HepG2 (cell line): ENCODE measurements around the gene AP4E1. TPM values are rescaled to one million over a fixed set of nuclear protein-coding genes. Genes with fewer than 3 reads are reported as not detected.

Experiments
- ATAC-seq: fragments of 200-7000 bp; cut with Tn5 transposase; 3 replicates; pipeline ENCODE4 v1.9.1; 2020; ENCODE audit warnings: mild to moderate bottlenecking, moderate library complexity
- BruUV-seq: library from RNA; stranded (reverse); fragments of 400-500 nt; replicated peaks from 2 replicates; lab custom pipeline; 2021; lab: Mats Ljungman, UMichigan
- CTCF ChIA-PET: fragments of 300-600 bp; formaldehyde crosslinking; extraction: SDS; loops from one replicate; lab custom pipeline; 2021; ENCODE audit warnings: low total read pairs, inconsistent platforms, low intra/inter-chr PET ratio; lab: Yijun Ruan, JAX
- POLR2A ChIA-PET: fragments of 350-600 bp; sonication (Branson Sonifier 250); formaldehyde crosslinking; loops from one replicate; lab custom pipeline; 2020; ENCODE audit warnings: antibody characterized with exemption, inconsistent platforms; lab: Yijun Ruan, JAX
- DNase-seq: peaks from one replicate; pipeline ENCODE4 v3.0.0-alpha.2; 2015; ENCODE audit warnings: low spot score
- FAIRE-seq: peaks from 3 replicates; lab custom pipeline; 2011; peaks lifted over from hg19 to GRCh38; lab: Jason Lieb, UNC
- H2AFZ ChIP-seq: one replicate; pipeline ENCODE4 v1.6.1; 2011; ENCODE audit warnings: low read length, inconsistent platforms
- H3K27ac ChIP-seq: fragments of 300-600 bp; 3 replicates; pipeline ENCODE4 v1.8.0; 2011; ENCODE audit warnings: mixed run types, mild to moderate bottlenecking, mixed read lengths, low read length, inconsistent platforms; ENCODE audit not compliant: insufficient read depth; ENCODE audit errors: extremely low read length
- H3K27me3 ChIP-seq, 2 experiments: fragments of 200-600 bp in 1 of 2; 2 replicates in 1 of 2; 3 replicates in 1 of 2; pipeline versions ENCODE4 v1.6.0 to v1.8.0; 2011; ENCODE audit warnings: low read length in 2 of 2, mild to moderate bottlenecking in 2 of 2, moderate library complexity in 2 of 2, inconsistent platforms in 1 of 2; ENCODE audit not compliant: insufficient read depth in 2 of 2, control insufficient read depth in 1 of 2
- H3K36me3 ChIP-seq, 2 experiments: fragments of 200-600 bp in 1 of 2; replicated peaks in 1 of 2; 2 replicates in 1 of 2; 3 replicates in 1 of 2; pipeline versions ENCODE4 v1.5.1 to v1.8.0; 2011; ENCODE audit warnings: low read length in 2 of 2, inconsistent platforms in 1 of 2; ENCODE audit not compliant: insufficient read depth in 2 of 2, control insufficient read depth in 1 of 2
- H3K4me1 ChIP-seq: 2 replicates; pipeline ENCODE4 v1.5.1; 2012; ENCODE audit warnings: low read length, inconsistent platforms; ENCODE audit not compliant: insufficient read depth
- H3K4me2 ChIP-seq: 2 replicates; pipeline ENCODE4 v1.6.0; 2011; ENCODE audit warnings: low read depth, low read length, inconsistent platforms
- H3K4me3 ChIP-seq, 3 experiments: fragments of 200-600 bp in 1 of 3; sonication (generic), shearing (Covaris generic) in 1 of 3; replicated peaks in 1 of 3; 2 replicates each; pipeline ENCODE4 v1.5.1; 2011 to 2016; ENCODE audit warnings: low read length in 3 of 3, inconsistent platforms in 2 of 3, low read depth in 2 of 3, mild to moderate bottlenecking in 2 of 3, control low read depth in 1 of 3, mixed read lengths in 1 of 3; ENCODE audit not compliant: insufficient read depth in 1 of 3
- H3K79me2 ChIP-seq: one replicate; pipeline ENCODE4 v1.6.1; 2011; ENCODE audit warnings: low read length, inconsistent platforms; ENCODE audit not compliant: insufficient read depth
- H3K9ac ChIP-seq: 2 replicates; pipeline ENCODE4 v1.6.0; 2011; ENCODE audit warnings: mild to moderate bottlenecking, low read depth, low read length, inconsistent platforms; ENCODE audit not compliant: insufficient read depth
- H3K9me3 ChIP-seq: 2 replicates; pipeline ENCODE4 v1.5.1; 2012; ENCODE audit warnings: mild to moderate bottlenecking, low read length
- H4K20me1 ChIP-seq: 2 replicates; pipeline ENCODE4 v1.6.0; 2011; ENCODE audit warnings: inconsistent platforms, mild to moderate bottlenecking, low read length, moderate library complexity; ENCODE audit not compliant: insufficient read depth
- EEA1 ChIP-seq: sonication (generic); formaldehyde crosslinking; IDR thresholded peaks from 2 replicates; pipeline ENCODE4 v1.5.1; 2020; ENCODE audit warnings: mild to moderate bottlenecking, missing genetic modification reagents, borderline replicate concordance
- FLYWCH1 ChIP-seq: sonication (generic); formaldehyde crosslinking; IDR thresholded peaks from 2 replicates; pipeline ENCODE4 v1.8.1; 2023; ENCODE audit warnings: mild to moderate bottlenecking, missing genetic modification reagents
- GTF2F1 ChIP-seq: fragments of 150-350 bp; IDR thresholded peaks from 2 replicates; pipeline ENCODE4 v1.6.1; 2014; ENCODE audit warnings: low read length
- HOXA3 ChIP-seq: sonication (generic); formaldehyde crosslinking; IDR thresholded peaks from 2 replicates; pipeline ENCODE4 v1.5.0; 2020; ENCODE audit warnings: missing genetic modification reagents
- KLF11 ChIP-seq: IDR thresholded peaks from 2 replicates; pipeline ENCODE4 v1.6.1; 2016; ENCODE audit warnings: missing compliant biosample characterization
- NFIC ChIP-seq: IDR thresholded peaks from 2 replicates; pipeline ENCODE4 v1.6.1; 2012; ENCODE audit warnings: mild to moderate bottlenecking, low read length, inconsistent platforms
- SAFB2 ChIP-seq: sonication (generic); formaldehyde crosslinking; IDR thresholded peaks from 2 replicates; pipeline ENCODE4 v1.5.1; 2020; ENCODE audit warnings: missing genetic modification reagents, low read depth, mild to moderate bottlenecking, borderline replicate concordance
- ZBTB38 ChIP-seq: sonication (generic); formaldehyde crosslinking; IDR thresholded peaks from 2 replicates; pipeline ENCODE4 v1.5.1; 2020; ENCODE audit warnings: mild to moderate bottlenecking, missing genetic modification reagents
- ZNF446 ChIP-seq: sonication (generic); formaldehyde crosslinking; IDR thresholded peaks from 2 replicates; pipeline ENCODE4 v1.5.0; 2020; ENCODE audit warnings: mild to moderate bottlenecking, missing genetic modification reagents
- ZNF710 ChIP-seq: sonication (generic); formaldehyde crosslinking; IDR thresholded peaks from 2 replicates; pipeline ENCODE4 v1.5.0; 2020; ENCODE audit warnings: mild to moderate bottlenecking, missing genetic modification reagents, borderline replicate concordance
- ZNF761 ChIP-seq: sonication (generic); formaldehyde crosslinking; conservative IDR thresholded peaks from 2 replicates; pipeline ENCODE4 v1.4.0; 2020; ENCODE audit warnings: mild to moderate bottlenecking, missing genetic modification reagents
- WGBS: methylation state at CpG from one replicate; pipeline ENCODE4 v1.1.6; 2017; ENCODE audit warnings: low lambda C conversion rate; 5-methylcytosine and 5-hydroxymethylcytosine counted together
- in situ Hi-C: cut with HindIII; loops from 2 replicates; pipeline ENCODE4 v1.10.0; 2017; ENCODE audit warnings: low pct_unique_long_range_greater_than_20kb; ENCODE audit not compliant: extremely low pct_ligation_motif_present
- intact Hi-C: fragments of 100-400 bp; cut with micrococcal nuclease; formaldehyde crosslinking; loops from one replicate; pipeline ENCODE4 v1.10.0; 2022; ENCODE audit not compliant: unreplicated experiment
- polyA plus RNA-seq, 8 experiments: library from polyadenylated mRNA; depleted of rRNA in 3 of 8; stranded (reverse) in 7 of 8; unstranded in 1 of 8; fragments of >200 nt; fragmentation: Illumina TruSeq in 4 of 8; extraction: Trizol in 4 of 8; gene quantifications; 2 replicates each; pipeline versions ENCODE4 v1.2.1 to v1.2.3, GENCODE V29; 2011 to 2016; ENCODE audit warnings: low read depth in 4 of 8, missing spikeins in 1 of 8, mixed read lengths in 1 of 8; ENCODE audit not compliant: insufficient read depth in 1 of 8
- total RNA-seq, 5 experiments: library from RNA; depleted of rRNA; stranded (reverse); fragments of >200 nt; fragmentation: Illumina TruSeq; extraction: Trizol; gene quantifications; 2 replicates each; pipeline ENCODE4 v1.2.3, GENCODE V29; 2016; ENCODE audit warnings: low read depth in 1 of 5
- TF ChIP-seq, protein P1 (sequence below): sonication (generic); formaldehyde crosslinking; IDR thresholded peaks from 2 replicates; pipeline ENCODE4 v1.4.0; 2020; ENCODE audit warnings: missing genetic modification reagents
- TF ChIP-seq, protein P2 (sequence below): fragments of 450-650 bp; IDR thresholded peaks from 2 replicates; pipeline ENCODE4 v1.6.1; 2017; ENCODE audit warnings: mild to moderate bottlenecking
- TF ChIP-seq, protein P3 (sequence below): sonication (generic); formaldehyde crosslinking; IDR thresholded peaks from 2 replicates; pipeline ENCODE4 v1.5.0; 2020; ENCODE audit warnings: mild to moderate bottlenecking, missing genetic modification reagents
- TF ChIP-seq, protein P4 (sequence below): sonication (generic); formaldehyde crosslinking; IDR thresholded peaks from 2 replicates; pipeline ENCODE4 v1.8.1; 2023; ENCODE audit warnings: mild to moderate bottlenecking, missing genetic modification reagents

AP4E1 gene
- total and polyA plus RNA-seq, 2 of the 13 experiments (the other 11 are each of a cell fraction or from before 2014, with no cell fraction given), result 2.2 to 7.8 TPM

DNA sequence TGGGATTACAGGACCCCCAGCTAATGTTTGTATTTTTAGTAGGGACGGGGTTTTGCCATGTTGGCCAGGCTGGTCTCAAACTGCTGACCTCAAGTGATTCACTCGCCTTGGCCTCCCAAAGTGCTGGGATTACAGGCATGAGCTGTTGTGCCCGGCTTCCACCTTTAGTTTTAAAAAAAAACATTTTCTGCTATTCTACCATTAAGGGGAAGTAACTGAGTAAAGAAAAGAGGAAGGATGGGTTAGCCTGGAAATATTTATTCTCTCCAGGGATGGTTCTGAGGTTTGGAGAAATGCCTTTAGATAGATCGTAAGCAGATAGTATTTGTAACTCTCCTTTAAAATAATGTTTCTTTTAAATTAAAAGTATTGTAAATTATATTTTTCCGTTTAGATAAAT, 3.1 kb downstream of the AP4E1 start:
- no peak overlapping the region for H3K4me3 ChIP-seq
- in situ Hi-C loops, result loop anchor here (25.0 kb wide), 1 partner anchor 724 kb away; the partner anchor contains the start of gene SLC27A2
- CTCF ChIA-PET, result no interaction called here

More for the DNA sequence above, 3.1 kb downstream of the AP4E1 start:
- intact Hi-C loops, result no loop called here
- DNase-seq, result no peak
- Histone ChIP-seq H3K27ac (no peak overlapping the region), H3K9ac (no peak overlapping the region), H3K79me2 (peaks cover 11% of the 10 kb centered on the region), H4K20me1 (no peaks in the 10 kb centered on the region), H3K4me1 (peaks cover 13% of the 10 kb centered on the region), H3K36me3 (peaks cover 0 to 26% of the 10 kb centered on the region in 2 experiments; a peak in 3 of 5 replicates), H3K9me3 (no peaks in the 10 kb centered on the region), H2AFZ (no peak overlapping the region), H3K27me3 (no peaks in the 10 kb centered on the region; a peak in 1 of 5 replicates), H3K4me2 (no peak overlapping the region)
- BruUV-seq, result no TSS peak
- WGBS, result 88% methylated on average over 5 of the region's 5 CpGs
- no peak for ATAC-seq
- POLR2A ChIA-PET, result no interaction called here
- TF ChIP-seq, protein P1, sequence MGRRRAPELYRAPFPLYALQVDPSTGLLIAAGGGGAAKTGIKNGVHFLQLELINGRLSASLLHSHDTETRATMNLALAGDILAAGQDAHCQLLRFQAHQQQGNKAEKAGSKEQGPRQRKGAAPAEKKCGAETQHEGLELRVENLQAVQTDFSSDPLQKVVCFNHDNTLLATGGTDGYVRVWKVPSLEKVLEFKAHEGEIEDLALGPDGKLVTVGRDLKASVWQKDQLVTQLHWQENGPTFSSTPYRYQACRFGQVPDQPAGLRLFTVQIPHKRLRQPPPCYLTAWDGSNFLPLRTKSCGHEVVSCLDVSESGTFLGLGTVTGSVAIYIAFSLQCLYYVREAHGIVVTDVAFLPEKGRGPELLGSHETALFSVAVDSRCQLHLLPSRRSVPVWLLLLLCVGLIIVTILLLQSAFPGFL (CRISPR knock-in tag), result no peak
- no peak for TF ChIP-seq GTF2F1
- TF ChIP-seq ZNF446 (CRISPR knock-in tag), result no peak
- TF ChIP-seq ZNF710 (CRISPR knock-in tag), result no peak
- TF ChIP-seq, protein P2, sequence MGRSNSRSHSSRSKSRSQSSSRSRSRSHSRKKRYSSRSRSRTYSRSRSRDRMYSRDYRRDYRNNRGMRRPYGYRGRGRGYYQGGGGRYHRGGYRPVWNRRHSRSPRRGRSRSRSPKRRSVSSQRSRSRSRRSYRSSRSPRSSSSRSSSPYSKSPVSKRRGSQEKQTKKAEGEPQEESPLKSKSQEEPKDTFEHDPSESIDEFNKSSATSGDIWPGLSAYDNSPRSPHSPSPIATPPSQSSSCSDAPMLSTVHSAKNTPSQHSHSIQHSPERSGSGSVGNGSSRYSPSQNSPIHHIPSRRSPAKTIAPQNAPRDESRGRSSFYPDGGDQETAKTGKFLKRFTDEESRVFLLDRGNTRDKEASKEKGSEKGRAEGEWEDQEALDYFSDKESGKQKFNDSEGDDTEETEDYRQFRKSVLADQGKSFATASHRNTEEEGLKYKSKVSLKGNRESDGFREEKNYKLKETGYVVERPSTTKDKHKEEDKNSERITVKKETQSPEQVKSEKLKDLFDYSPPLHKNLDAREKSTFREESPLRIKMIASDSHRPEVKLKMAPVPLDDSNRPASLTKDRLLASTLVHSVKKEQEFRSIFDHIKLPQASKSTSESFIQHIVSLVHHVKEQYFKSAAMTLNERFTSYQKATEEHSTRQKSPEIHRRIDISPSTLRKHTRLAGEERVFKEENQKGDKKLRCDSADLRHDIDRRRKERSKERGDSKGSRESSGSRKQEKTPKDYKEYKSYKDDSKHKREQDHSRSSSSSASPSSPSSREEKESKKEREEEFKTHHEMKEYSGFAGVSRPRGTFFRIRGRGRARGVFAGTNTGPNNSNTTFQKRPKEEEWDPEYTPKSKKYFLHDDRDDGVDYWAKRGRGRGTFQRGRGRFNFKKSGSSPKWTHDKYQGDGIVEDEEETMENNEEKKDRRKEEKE, result no peak
- TF ChIP-seq NFIC, result no peak
- TF ChIP-seq, protein P3, sequence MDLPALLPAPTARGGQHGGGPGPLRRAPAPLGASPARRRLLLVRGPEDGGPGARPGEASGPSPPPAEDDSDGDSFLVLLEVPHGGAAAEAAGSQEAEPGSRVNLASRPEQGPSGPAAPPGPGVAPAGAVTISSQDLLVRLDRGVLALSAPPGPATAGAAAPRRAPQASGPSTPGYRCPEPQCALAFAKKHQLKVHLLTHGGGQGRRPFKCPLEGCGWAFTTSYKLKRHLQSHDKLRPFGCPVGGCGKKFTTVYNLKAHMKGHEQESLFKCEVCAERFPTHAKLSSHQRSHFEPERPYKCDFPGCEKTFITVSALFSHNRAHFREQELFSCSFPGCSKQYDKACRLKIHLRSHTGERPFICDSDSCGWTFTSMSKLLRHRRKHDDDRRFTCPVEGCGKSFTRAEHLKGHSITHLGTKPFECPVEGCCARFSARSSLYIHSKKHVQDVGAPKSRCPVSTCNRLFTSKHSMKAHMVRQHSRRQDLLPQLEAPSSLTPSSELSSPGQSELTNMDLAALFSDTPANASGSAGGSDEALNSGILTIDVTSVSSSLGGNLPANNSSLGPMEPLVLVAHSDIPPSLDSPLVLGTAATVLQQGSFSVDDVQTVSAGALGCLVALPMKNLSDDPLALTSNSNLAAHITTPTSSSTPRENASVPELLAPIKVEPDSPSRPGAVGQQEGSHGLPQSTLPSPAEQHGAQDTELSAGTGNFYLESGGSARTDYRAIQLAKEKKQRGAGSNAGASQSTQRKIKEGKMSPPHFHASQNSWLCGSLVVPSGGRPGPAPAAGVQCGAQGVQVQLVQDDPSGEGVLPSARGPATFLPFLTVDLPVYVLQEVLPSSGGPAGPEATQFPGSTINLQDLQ (CRISPR knock-in tag), result no peak
- TF ChIP-seq EEA1 (CRISPR knock-in tag), result no peak
- TF ChIP-seq, protein P4, sequence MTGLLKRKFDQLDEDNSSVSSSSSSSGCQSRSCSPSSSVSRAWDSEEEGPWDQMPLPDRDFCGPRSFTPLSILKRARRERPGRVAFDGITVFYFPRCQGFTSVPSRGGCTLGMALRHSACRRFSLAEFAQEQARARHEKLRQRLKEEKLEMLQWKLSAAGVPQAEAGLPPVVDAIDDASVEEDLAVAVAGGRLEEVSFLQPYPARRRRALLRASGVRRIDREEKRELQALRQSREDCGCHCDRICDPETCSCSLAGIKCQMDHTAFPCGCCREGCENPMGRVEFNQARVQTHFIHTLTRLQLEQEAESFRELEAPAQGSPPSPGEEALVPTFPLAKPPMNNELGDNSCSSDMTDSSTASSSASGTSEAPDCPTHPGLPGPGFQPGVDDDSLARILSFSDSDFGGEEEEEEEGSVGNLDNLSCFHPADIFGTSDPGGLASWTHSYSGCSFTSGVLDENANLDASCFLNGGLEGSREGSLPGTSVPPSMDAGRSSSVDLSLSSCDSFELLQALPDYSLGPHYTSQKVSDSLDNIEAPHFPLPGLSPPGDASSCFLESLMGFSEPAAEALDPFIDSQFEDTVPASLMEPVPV (CRISPR knock-in tag), result no peak
- no peak for TF ChIP-seq FLYWCH1 (CRISPR knock-in tag)
- TF ChIP-seq KLF11, result no peak
- no peak for TF ChIP-seq ZBTB38 (CRISPR knock-in tag)
- TF ChIP-seq SAFB2 (CRISPR knock-in tag), result no peak
- no peak for TF ChIP-seq HOXA3
- no peak for TF ChIP-seq ZNF761
- FAIRE-seq, result no peak
